AG09319 (cell line): ENCODE measurements around the gene MPHOSPH9.

Experiments used
- DNase-seq: peaks from one replicate; pipeline ENCODE4 v3.0.0-alpha.2; 2010; ENCODE audit warnings: low read depth; ENCODE audit errors: extremely low read depth
- TF ChIP-seq, protein P1 (sequence below): IDR thresholded peaks from 2 replicates; pipeline ENCODE4 v1.5.1; 2011; ENCODE audit warnings: low read depth, mild to moderate bottlenecking, inconsistent platforms, low read length, moderate library complexity

The MPHOSPH9 gene

GRCh38 chr12:123200414-123200813 lies 32.5 kb downstream of the MPHOSPH9 start:
- TF ChIP-seq, protein P1, sequence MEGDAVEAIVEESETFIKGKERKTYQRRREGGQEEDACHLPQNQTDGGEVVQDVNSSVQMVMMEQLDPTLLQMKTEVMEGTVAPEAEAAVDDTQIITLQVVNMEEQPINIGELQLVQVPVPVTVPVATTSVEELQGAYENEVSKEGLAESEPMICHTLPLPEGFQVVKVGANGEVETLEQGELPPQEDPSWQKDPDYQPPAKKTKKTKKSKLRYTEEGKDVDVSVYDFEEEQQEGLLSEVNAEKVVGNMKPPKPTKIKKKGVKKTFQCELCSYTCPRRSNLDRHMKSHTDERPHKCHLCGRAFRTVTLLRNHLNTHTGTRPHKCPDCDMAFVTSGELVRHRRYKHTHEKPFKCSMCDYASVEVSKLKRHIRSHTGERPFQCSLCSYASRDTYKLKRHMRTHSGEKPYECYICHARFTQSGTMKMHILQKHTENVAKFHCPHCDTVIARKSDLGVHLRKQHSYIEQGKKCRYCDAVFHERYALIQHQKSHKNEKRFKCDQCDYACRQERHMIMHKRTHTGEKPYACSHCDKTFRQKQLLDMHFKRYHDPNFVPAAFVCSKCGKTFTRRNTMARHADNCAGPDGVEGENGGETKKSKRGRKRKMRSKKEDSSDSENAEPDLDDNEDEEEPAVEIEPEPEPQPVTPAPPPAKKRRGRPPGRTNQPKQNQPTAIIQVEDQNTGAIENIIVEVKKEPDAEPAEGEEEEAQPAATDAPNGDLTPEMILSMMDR = no peak
- DNase-seq = no peak

GRCh38 chr12:123199936-123200335 lies 33.0 kb downstream of the MPHOSPH9 start:
- TF ChIP-seq, protein P1 = no peak
- DNase-seq = no peak

DNA sequence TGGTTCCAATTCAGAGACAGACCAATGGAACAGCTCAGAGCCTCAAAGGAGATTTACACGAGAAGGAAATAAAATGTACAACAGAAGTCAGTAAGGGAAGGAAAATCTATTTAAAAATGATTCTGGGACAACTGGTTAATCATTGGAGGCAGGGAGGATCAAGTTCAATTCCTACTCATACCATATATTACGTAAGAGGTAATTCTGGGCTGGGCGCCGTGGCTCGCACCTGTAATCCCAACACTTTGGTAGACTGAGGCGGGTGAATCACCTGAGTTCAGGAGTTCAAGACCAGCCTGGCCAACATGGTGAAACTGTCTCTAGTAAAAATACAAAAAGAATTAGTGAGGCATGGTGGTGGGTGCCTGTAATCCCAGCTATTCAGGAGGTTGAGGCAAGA lies 45.3 kb downstream of the MPHOSPH9 start:
- DNase-seq = no peak
- TF ChIP-seq, protein P1 = no peak

DNA sequence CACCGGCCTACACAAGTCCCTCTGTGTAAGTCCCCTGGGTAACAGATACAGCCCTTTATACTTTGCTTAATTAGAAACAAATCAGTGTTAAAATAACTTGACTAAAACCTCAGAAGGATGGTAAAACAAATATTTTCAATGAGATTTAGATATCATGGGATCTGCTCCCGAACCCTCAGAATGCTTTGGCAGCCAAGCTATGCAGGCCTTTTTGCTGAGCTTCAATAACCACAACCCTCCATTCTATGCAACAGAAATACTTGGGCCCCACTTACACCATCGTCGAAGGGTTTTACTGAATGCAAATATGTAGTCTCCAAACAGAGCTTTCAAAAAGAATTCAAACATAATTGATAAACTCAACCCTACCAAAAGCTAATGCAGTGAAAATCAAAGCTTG lies 52.8 kb downstream of the MPHOSPH9 start:
- TF ChIP-seq, protein P1 = no peak
- DNase-seq = no peak

GRCh38 chr12:123171967-123172366 lies 61.0 kb downstream of the MPHOSPH9 start:
- DNase-seq = no peak
- TF ChIP-seq, protein P1 = no peak

DNA sequence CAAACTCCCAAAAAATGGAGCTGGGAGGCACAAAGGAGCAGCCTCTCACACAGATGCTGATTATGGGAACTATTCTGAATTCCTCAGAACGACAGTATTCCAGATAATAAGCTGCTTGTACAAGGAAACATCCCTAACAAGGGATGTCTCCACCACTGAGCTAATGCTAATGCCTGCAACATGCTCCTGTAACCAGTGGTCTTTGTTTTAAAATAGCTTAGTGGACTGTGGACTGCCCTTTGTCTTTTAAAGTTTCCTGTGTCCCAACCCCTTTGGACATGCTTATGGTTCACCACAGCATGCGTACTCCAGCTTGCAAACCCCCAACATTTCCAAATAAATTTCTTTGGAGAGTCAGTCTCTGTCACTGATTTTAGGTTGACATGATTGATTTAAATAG lies 65.6 kb downstream of the MPHOSPH9 start:
- TF ChIP-seq, protein P1 = no peak
- no peak for DNase-seq

DNA sequence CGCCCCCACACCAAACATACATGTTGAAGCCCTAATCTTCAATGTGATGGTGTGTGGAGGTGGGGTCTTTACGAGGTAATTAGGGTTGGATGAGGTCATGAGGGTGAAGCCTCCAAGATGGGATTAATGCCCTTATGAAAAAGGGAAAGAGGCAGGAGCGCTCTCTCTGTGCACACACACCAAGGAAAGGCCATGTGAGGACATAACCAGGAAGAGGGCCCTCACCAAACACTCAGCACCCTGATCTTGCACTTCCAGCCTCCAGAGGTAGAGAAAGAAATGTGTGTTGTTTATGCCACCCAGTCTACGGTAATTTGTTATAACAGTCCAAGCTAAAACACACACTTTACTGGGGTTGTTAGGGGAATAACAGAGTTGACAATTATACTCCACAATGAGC lies 67.4 kb downstream of the MPHOSPH9 start:
- TF ChIP-seq, protein P1 = no peak
- no peak for DNase-seq
